ENCODE results near the gene KRTAP27-1. TPM values are rescaled to one million over a fixed set of nuclear protein-coding genes. Genes with fewer than 3 reads are reported as not detected.

Gene KRTAP27-1, protein sequence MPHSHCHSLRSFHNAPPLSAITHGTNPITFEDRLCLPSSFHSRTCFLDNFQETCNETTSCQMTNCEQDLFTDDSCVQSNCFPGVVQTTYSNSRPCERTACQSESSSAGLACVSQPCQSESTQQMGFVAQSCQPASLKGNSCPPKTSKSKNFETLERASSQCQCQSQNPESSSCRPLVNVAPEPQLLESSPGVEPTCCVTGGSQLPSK
- total RNA-seq (2021) (not detected in 2 replicates), Bru-seq, nascent RNA (not detected), BruChase-seq, experiment 1, labeled RNA remaining after a 2-hour chase (not detected), BruChase-seq, experiment 2, labeled RNA remaining after a 6-hour chase (not detected)
- long read RNA-seq = 0 reads

DNA sequence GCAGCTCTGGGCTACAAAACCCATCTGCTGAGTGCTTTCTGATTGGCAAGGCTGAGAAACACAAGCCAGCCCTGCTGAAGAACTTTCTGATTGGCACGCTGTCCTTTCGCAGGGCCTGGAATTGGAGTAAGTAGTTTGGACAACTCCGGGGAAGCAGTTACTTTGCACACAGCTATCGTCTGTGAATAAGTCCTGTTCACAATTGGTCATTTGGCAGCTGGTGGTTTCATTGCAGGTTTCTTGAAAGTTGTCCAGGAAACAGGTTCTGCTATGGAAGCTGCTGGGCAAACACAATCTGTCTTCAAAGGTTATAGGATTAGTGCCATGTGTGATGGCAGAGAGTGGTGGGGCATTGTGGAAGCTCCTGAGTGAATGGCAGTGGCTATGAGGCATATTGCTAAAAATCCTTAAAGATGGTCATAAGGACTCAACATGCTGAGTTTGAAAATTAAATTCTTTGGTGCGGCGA, at the start of gene KRTAP27-1:
TSS of gene KRTAP27-1 (minus strand) at position 419 of the 469 bp plus-strand sequence. CDS start at position 393, 26 bp downstream.
- no peak for DNase-seq (ENCODE audit: low spot score)
- Histone ChIP-seq H3K36me3 (ENCODE audit: insufficient read depth, low read length, poor library complexity, severe bottlenecking) (no peaks in the 10 kb centered on the region), H3K27ac (ENCODE audit: low read depth, low read length, poor library complexity, severe bottlenecking) (no peak within 1 kb of the TSS), H3K27me3 (replicated peaks; ENCODE audit: insufficient read depth, low read depth, low read length, poor library complexity) (no peaks in the 10 kb centered on the region), H3K4me1 (ENCODE audit: insufficient read depth, low read length, poor library complexity, severe bottlenecking) (no peaks in the 10 kb centered on the region), H3K9me3 (ENCODE audit: low read depth, low read length, poor library complexity, severe bottlenecking) (no peaks in the 10 kb centered on the region), H3K4me3 (ENCODE audit: low read depth, low read length, poor library complexity, severe bottlenecking) (no peak within 1 kb of the TSS)
- ChIA-PET CTCF (no interaction called here), POLR2A (ENCODE audit: low non-redundant PET) (no interaction called here)
- TF ChIP-seq EZH2 (IDR thresholded peaks at IDR 0.05; ENCODE audit: borderline replicate concordance, low read depth, low read length, poor library complexity, severe bottlenecking) = no peak
- TF ChIP-seq, protein P1, sequence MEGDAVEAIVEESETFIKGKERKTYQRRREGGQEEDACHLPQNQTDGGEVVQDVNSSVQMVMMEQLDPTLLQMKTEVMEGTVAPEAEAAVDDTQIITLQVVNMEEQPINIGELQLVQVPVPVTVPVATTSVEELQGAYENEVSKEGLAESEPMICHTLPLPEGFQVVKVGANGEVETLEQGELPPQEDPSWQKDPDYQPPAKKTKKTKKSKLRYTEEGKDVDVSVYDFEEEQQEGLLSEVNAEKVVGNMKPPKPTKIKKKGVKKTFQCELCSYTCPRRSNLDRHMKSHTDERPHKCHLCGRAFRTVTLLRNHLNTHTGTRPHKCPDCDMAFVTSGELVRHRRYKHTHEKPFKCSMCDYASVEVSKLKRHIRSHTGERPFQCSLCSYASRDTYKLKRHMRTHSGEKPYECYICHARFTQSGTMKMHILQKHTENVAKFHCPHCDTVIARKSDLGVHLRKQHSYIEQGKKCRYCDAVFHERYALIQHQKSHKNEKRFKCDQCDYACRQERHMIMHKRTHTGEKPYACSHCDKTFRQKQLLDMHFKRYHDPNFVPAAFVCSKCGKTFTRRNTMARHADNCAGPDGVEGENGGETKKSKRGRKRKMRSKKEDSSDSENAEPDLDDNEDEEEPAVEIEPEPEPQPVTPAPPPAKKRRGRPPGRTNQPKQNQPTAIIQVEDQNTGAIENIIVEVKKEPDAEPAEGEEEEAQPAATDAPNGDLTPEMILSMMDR (conservative IDR thresholded peaks at IDR 0.05; ENCODE audit: low read depth, low read length) = no peak
- BruUV-seq (replicated peaks) = no TSS peak
- intact Hi-C loops (cut with micrococcal nuclease; ENCODE audit: unreplicated experiment) = no loop called here

DNA sequence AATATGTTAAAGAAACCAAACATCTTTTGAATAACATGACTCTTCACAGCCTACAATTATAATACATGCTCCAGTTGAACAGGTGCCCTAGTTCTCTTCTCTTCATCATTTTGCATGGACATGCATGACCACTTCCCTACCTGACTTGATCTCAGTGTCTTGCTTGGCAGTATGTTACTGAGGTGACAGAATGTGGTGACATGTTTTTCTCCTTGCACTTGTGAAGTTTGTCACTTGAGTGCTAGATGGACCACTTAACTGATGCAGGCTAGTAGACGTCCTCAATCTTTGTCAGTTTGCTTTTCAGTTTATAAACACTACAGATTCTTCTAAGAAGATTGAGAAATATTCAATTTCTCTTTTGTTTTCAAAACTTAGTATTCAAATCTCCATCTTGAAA, 44.7 kb upstream of the KRTAP27-1 start:
- H3K4me1 ChIP-seq (ENCODE audit: insufficient read depth, low read length, poor library complexity, severe bottlenecking) = no peaks in the 10 kb centered on the region
- H3K27me3 ChIP-seq (replicated peaks; ENCODE audit: insufficient read depth, low read depth, low read length, poor library complexity) = no peaks in the 10 kb centered on the region
- no peak overlapping the region for H3K27ac ChIP-seq (ENCODE audit: low read depth, low read length, poor library complexity, severe bottlenecking)
- POLR2A ChIA-PET (ENCODE audit: low non-redundant PET) = no interaction called here
- H3K36me3 ChIP-seq (ENCODE audit: insufficient read depth, low read length, poor library complexity, severe bottlenecking) = no peaks in the 10 kb centered on the region
- no TSS peak for BruUV-seq (replicated peaks)
- CTCF ChIA-PET = no interaction called here
- DNase-seq (ENCODE audit: low spot score) = no peak
- no peak overlapping the region for H3K4me3 ChIP-seq (ENCODE audit: low read depth, low read length, poor library complexity, severe bottlenecking)
- TF ChIP-seq EZH2 (IDR thresholded peaks at IDR 0.05; ENCODE audit: borderline replicate concordance, low read depth, low read length, poor library complexity, severe bottlenecking) = no peak
- TF ChIP-seq, protein P1 (conservative IDR thresholded peaks at IDR 0.05; ENCODE audit: low read depth, low read length) = no peak
- intact Hi-C loops (cut with micrococcal nuclease; ENCODE audit: unreplicated experiment) = no loop called here
- no peaks in the 10 kb centered on the region for H3K9me3 ChIP-seq (ENCODE audit: low read depth, low read length, poor library complexity, severe bottlenecking)

DNA sequence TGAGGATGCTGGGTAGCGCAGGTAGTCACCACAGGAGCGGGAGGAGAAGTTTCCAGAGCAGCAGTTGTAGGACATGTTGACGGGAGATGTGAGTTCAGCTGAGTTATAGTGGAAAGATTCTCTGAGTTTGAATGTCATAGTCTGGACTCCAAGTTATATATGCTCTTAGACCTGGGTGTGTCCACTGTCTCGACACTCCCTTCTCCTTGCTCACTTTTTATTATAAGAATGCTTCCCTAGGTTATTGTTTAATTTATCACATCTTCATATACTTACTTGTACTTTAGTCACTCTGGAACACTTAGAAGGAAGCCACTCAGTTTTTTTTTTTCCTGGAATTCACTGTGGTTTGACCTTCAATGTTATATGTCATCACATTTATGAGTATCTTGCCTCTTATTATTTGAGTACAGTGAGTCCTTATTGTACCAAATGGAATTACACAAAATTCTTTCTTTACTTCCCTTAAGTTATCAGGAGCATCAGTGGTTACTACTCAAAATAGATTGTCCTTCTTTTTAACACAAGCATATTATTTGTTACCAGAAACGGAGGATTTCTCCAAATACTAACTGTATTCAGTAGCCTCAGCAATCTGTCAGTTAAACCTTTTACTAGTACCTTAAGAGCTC, 34.8 kb upstream of the KRTAP27-1 start, which contains the start of gene KRTAP13-2:
TSS of gene KRTAP13-2 (minus strand) at position 133 of the 632 bp plus-strand sequence. CDS start at position 75, 58 bp downstream.
- Histone ChIP-seq H3K36me3 (ENCODE audit: insufficient read depth, low read length, poor library complexity, severe bottlenecking) (no peaks in the 10 kb centered on the region), H3K27me3 (replicated peaks; ENCODE audit: insufficient read depth, low read depth, low read length, poor library complexity) (peaks cover 6% of the 10 kb centered on the region), H3K4me1 (ENCODE audit: insufficient read depth, low read length, poor library complexity, severe bottlenecking) (no peaks in the 10 kb centered on the region), H3K4me3 (ENCODE audit: low read depth, low read length, poor library complexity, severe bottlenecking) (no peak within 1 kb of the TSS), H3K9me3 (ENCODE audit: low read depth, low read length, poor library complexity, severe bottlenecking) (no peaks in the 10 kb centered on the region), H3K27ac (ENCODE audit: low read depth, low read length, poor library complexity, severe bottlenecking) (no peak within 1 kb of the TSS)
- no TSS peak for BruUV-seq (replicated peaks)
- POLR2A ChIA-PET (ENCODE audit: low non-redundant PET) = no interaction called here
- TF ChIP-seq EZH2 (IDR thresholded peaks at IDR 0.05; ENCODE audit: borderline replicate concordance, low read depth, low read length, poor library complexity, severe bottlenecking) = no peak
- TF ChIP-seq, protein P1 (conservative IDR thresholded peaks at IDR 0.05; ENCODE audit: low read depth, low read length) = no peak
- no peak for DNase-seq (ENCODE audit: low spot score)
- CTCF ChIA-PET = no interaction called here
- intact Hi-C loops (cut with micrococcal nuclease; ENCODE audit: unreplicated experiment) = no loop called here
